RKO (cell line): Measurements from ENCODE around the gene PLXDC1.
"Not testable (repeated sequence)": the region's sequence is repeated elsewhere in the genome, so short reads cannot be mapped to it uniquely, and the experiment has no call there.

Experiments
- DNase-seq: peaks from one replicate; pipeline ENCODE4 v3.0.0-alpha.2; 2016; ENCODE audit warnings: low spot score

Gene PLXDC1

GRCh38 chr17:39125143-39125875 lies 26.1 kb downstream of the PLXDC1 start:
- DNase-seq, result no peak

DNA sequence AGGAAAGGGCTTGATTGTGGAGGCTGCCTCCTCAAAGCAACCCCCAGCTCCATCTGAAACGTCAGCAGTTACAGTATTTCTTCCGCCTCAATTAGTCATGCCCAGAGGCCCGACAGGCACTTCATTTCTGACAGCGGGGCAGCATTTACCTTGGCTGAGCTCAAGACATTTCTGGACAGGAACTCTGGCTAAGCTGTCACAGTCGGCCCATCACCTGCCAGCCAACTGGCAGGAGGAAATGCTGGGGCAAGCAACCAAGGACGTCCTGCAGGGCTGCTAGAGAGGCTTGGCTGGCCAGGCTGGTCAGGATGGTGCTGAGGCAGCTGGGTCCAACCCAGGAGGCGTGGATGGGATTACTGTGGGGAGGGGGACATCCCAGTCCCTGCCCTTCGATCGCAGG lies 27.8 kb downstream of the PLXDC1 start:
- no peak for DNase-seq

DNA sequence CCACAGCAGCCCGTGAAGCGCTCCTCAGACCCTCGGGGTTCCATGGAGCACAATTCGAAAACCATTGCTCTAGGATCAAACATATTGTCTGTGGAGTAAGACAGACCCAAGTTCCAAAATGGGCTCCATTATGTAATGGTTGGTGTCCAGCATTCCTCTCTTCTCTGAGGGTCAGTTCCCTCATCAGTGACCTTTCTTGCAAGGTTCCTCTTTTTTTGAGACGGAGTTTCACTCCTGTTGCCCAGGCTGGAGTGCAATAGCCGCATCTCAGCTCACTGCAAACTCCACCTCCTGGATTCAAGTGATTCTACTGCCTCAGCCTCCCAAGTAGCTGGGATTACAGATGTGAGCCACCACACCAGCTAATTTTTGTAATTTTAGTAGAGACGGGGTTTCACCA lies 28.4 kb downstream of the PLXDC1 start:
- no peak for DNase-seq

- not testable (repeated sequence) for DNase-seq
These were observed 29.5 kb downstream of the PLXDC1 start for GRCh38 chr17:39121919-39122318.

DNA sequence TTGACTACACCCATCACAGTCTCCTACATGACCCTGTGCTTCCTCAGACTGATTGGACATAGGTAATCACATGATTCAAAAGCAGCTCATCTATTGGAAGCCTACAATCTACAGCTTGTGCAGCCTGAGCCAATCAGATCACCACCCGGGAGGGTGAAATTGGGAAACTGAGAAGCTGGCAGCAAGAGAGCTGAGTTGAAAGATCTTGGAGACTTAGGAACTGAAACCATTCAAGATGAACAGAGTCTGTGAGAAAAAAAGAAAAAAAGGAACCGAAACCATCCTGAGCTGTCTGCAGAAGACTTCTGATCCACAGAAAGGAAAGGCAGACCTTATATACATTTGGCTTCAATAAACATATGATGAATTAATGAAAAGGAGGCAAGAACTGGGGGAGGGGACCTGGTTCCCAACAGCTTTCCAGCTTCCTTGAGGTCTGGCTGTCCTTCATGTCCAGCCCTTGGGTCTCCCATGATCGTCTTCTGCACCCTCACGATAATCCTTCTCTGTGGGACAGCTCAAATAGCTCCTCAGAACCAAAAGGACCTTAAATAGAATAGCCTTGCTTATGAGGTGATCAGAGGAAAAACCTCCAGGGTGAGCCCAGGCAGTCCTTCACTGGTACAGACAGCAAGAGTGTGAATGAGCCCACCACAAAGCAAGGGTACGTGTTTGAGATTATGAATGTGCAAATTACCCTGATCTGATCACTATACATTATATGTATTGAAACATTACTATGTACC lies 32.6 kb downstream of the PLXDC1 start:
- no peak for DNase-seq

DNA sequence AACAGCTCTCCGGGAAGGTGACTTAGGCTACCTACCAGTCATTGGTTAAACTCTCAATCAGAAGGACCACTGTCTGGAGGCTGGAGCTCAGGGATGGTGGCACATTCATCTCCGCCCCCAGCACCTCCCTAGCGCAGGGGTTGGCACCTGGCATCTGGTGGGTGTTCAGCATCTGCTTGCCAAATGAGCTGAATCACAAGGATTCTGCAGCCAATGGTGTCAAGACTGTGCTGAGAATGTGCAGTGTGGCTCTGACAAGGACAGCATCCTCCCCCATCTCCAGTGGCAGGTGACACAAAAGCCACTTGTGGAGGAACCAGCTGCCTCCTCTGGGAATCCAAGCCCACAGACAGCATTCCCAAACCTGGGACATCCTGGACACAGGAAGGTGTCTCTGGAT lies 35.2 kb downstream of the PLXDC1 start:
- no peak for DNase-seq

GRCh38 chr17:39115135-39115534 lies 36.3 kb downstream of the PLXDC1 start:
- DNase-seq, result no peak

DNA sequence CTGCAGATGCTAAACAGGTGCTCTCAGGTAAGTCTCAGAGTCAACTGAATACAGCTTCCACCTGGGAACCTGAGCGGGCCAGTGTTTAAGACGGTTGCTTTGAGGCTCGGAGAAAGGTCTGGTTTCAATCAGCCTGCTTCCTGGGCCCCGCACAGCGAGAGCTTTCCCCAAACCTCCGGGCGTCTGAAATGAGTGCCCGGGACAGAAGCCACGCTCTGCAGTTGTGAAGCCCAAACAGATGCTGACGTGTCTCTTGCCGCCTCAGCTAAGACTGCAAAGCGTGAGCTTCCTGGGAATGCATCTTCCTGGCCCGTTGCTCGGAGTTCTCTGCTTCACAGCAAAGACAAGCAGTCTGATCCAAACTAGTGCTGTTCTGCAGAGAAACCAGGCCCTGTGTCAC lies 36.7 kb downstream of the PLXDC1 start:
- no peak for DNase-seq

DNA sequence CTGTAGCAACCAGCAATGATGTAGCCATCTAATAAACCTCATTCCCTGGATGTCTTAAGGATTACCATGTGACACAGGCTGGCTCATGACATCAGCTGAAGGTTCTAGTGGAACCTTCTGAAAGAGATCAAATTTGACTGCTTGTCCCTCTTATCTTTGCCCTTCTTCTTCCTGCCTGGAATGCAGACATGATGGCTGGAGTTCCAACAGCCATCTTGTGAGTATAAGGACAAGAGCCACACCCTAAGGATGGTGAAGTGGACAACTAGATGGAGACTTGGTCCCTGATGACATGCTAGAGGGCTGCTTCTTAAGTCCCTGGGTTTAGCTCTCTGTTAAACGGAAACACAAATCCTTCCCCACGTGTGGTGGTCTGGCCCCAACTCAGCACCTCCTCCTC lies 37.6 kb downstream of the PLXDC1 start:
- DNase-seq, result no peak

GRCh38 chr17:39110435-39111136 lies 40.9 kb downstream of the PLXDC1 start:
- DNase-seq, result no peak

- no peak for DNase-seq
These were observed 42.7 kb downstream of the PLXDC1 start for GRCh38 chr17:39108461-39109375.

DNA sequence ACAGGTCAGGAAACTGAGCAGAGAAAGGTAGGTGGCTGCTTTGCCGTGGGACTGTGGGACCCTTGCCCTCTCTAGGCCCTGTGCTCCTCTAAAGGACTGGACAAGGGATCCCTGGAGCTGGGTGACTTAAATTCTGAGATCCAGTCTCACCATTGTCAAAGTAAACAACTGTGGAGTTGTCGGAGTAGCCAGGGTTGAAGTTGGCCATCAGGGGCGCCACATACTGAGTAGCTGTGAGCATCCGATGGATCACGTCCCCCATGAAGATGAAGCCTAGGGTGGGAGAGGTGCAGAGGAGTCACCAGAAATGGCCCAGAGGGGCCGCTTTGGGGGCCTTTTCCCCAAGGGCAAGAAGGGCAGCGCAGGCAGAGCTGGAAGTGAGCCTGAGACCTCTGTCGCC lies 43.5 kb downstream of the PLXDC1 start:
- DNase-seq, result no peak

DNA sequence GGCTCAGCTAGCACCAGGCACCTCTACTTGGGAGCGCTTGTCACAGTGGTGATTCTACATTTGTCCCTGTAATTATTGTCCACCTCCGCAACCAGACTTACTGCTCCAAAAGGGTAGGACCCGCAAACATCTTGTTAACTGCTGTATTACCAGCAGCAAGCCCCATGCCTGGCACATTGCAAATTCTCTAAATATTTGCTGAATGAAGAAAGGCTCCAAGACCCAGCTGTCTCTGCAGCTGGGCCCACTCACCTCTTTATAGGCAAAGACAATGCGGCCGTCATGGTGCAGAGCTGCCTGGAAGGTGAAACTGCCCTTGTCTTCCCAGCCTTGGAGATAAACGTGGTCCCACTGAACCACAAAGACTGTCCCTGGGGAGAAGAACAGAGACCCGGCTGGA lies 44.3 kb downstream of the PLXDC1 start:
- DNase-seq, result no peak

- DNase-seq, result no peak
These were observed 45.7 kb downstream of the PLXDC1 start for GRCh38 chr17:39105705-39106104.

GRCh38 chr17:39104657-39105056 lies 46.8 kb downstream of the PLXDC1 start:
- no peak for DNase-seq

DNA sequence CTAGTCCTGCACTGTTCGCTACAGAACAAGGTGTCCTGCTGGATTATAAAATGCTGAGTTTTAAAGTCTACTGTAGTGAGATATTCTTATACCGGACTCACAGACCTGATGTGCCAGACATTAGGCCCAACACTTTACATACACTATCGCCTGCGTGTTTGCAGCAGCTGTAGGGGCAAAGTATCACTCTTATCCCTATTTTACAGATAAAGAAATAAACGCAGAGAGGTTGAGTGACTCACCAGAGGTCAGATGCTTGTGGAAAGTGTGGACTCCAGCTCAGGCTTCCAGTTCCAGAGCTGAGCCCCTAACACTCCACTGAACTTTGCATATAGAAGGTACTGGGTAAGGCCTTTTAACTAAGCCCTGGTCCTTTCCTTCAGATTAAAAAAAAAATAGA lies 47.4 kb downstream of the PLXDC1 start:
- no peak for DNase-seq

DNA sequence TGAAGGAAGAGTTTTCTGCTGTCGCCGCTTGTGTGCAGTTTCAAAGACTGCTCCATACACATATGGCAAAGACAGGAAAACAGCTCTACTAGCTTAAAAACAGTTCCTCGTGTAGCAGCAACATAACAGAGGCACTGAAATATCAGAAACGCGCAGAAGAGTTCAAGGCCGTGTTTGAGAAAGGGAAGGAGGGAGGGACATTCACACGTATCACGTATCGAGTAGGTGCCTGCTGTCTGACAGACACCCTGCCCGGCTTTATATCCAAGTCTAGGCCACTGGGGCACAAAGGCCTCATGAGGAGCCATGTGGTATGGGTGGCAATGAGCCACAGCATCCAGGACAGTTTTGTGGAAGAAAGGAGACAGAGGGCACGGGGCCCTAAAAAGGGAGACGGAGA lies 50.3 kb downstream of the PLXDC1 start:
- no peak for DNase-seq

GRCh38 chr17:39100530-39100929 lies 50.9 kb downstream of the PLXDC1 start:
- DNase-seq, result no peak

DNA sequence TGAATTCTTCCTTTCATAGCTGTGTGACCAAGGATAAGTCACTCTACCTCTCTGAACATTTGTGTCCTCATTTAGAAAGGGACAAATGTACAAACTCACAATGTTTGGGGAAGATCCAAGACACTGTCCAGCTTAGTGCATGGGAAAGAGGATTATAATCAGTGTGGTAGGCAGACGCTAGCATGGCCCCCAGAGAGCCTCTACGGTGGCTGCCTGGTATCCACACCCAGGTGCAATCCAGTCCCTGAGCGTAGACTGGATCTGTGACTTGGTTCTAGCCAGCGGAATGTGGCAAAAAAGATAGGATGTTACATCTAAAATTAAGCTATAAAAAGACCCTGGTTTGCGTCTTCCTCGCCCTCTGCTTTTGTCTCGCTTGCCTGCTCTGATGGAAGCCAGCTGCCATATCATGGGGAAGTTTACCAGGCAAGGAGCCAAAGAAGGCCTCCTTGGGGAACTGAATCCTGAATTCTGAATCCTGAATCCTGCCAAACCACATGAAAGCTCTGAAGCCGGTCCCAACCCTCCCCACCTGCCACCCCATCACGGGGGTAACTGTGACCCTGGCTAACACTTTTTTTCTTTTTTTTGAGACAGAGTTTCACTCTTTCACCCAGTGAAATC lies 51.7 kb downstream of the PLXDC1 start:
- DNase-seq, result no peak

- no peak for DNase-seq
These were observed 52.8 kb downstream of the PLXDC1 start for GRCh38 chr17:39098588-39098987.

GRCh38 chr17:39097537-39097936 lies 53.9 kb downstream of the PLXDC1 start:
- DNase-seq, result no peak

GRCh38 chr17:39097150-39097519 lies 54.3 kb downstream of the PLXDC1 start:
- no peak for DNase-seq
